ENCODE data around the gene SLC36A1.
"Not testable (repeated sequence)": the region's sequence is repeated elsewhere in the genome, so short reads cannot be mapped to it uniquely, and the experiment has no call there.

The SLC36A1 gene

DNA sequence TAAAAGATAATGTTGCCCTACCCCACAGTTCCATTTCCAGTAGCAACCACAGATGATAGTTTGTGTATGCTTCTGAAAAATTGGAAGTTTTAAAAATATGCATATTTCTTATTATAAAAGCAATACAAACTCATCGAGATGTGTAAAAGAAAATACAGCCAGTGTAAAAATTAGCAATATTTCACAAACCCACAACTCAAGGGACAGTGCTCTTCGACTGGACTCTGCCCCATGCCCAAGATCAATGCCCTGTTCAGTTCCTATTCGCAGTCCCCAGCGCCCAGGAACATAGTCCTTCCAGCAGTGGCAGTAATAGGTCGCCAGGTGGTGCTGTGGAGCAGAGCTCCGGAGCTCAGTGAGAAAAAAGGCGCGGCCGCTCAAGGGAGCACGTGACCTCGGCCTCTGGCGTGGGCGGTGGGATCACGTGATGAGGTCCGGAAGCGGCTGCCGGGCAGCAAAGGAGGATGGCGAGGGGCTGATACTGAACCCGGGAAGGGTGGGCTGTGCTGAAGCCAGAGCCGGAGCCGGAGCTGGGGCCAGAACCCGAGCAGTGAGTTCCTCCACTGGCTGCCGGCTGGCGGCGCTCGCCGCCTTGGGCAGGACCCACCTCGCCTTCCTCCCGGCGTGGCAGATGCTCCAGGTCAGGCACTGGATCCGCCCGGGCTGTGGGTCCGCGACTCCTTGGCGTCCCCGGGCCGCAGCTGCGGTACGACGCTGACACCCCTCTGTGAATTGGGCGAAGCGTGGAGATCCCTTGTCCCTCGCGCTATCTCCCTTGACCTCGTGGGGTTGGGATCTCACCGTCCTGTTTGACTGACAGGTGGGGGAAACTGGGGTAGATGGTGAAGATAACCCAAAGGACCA lies at the start of gene SLC36A1:
Gene SLC36A1, plus strand, starts transcription at position 430 of the 864 bp plus-strand sequence. CDS start 11,190 bp downstream, outside the sequence.
- DNase-seq = peak; percentile 98

GRCh38 chr5:151405334-151406160 lies 41.9 kb upstream of the SLC36A1 start:
- no peak for DNase-seq

- DNase-seq = peak; percentile 31
Observed at GRCh38 chr5:151406322-151406947, 41.0 kb upstream of the SLC36A1 start.

GRCh38 chr5:151408591-151409230 lies 38.7 kb upstream of the SLC36A1 start:
- DNase-seq = no peak

DNA sequence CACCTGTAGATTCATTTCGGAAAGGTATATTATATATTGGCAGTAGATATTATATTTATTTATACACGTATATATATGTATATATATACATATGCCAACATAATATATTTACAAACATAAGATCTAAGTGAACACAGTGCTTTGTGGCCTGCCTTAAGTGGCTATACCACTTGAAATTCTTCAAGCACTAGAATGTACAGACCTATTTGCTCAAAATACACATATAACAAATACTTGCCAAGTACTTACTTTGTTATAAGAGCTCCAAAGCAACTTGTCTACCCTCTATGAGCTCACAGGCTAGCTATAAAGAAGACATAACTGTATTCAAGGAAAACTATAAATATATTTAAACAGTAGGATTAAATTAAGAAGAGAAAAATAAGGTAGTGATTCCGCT lies 33.6 kb upstream of the SLC36A1 start:
- no peak for DNase-seq

GRCh38 chr5:151414536-151414935 lies 32.9 kb upstream of the SLC36A1 start:
- no peak for DNase-seq

GRCh38 chr5:151417712-151418111 lies 29.7 kb upstream of the SLC36A1 start:
- no peak for DNase-seq

DNA sequence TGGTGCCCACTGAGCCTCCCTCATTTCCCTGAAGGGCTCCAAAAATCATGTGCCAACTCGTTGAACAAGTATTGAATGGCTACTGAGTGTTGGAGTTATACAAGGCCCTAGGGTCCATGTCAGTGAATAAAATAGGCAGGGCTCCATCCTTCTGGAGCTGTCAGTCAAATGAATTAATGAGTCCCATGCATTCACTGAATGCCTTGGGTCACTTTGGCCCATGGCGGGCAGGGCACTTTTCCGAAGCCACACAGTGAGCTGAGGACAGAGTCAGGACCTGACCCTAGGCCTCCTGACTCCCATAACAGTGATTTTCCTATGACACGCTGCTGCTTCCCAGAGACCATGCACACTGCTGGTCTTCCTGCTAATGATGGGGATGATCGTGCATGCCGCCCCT lies 27.3 kb upstream of the SLC36A1 start:
- no peak for DNase-seq

DNA sequence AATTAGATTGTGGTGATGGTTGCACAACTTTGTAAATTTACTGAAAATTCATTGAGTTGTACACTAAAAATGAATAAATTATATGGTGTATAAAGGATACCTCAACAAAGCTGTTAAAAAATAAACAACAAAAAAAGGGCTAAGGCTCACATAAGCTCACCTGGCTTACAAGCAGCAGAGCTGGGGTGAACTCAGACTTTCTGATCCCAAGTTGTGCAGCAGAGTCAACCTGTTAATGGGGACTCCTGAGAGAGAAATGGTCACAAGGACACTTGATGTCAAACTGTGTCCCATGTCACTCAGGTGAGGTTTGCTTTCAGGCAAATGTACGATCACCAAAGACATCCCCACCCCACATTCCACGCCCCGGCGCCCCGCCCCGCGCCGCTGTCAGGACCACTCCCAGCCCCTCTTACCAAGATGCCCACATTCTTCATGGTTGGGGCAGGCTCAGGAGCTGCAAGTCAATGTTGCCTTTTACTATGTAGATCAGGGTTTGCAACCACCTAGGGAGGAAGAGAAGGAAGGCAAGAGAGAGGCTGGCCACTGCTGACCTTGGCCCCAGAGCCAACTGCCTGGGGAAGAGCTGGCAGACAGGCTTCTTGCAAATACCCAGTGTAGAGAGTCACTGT lies 22.4 kb upstream of the SLC36A1 start:
- DNase-seq = no peak

DNA sequence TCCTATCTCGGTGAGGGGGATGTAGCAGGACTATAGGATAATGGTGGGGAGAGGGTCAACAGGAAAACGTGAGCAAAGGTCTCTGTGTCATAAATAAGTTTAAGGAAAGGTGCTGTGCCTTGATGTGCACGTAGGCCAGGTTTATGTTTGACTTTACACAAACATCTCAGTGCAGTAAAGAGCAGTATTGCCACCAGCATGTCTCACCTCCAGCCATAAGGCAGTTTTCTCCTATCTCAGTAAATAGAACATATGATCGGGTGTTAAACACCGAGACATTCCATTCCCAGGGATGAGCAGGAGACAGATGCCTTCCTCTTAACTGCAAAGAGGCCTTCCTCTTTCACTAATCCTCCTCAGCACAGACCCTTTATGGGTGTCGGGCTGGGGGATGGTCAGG lies 21.1 kb upstream of the SLC36A1 start:
- not testable (repeated sequence) for DNase-seq

DNA sequence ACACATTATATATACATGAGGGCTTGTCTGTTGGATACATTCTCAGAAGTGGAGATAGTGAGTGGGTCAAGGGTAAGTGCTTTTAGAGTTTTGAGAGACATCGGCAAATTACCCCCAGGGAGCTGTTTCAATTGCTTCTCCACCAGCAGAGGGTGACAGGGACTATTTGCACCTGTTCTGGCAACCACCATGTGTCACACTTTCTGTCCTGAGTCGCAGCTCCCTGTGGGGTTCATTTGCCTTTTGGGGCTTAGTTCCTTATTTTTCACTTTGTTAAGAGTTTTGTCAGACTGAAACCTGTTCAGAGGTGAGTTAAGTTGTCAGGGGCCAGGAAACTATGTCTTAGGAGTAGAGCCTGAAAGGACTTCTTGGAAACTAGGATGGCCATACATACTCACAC lies 20.1 kb upstream of the SLC36A1 start:
- DNase-seq = no peak

DNA sequence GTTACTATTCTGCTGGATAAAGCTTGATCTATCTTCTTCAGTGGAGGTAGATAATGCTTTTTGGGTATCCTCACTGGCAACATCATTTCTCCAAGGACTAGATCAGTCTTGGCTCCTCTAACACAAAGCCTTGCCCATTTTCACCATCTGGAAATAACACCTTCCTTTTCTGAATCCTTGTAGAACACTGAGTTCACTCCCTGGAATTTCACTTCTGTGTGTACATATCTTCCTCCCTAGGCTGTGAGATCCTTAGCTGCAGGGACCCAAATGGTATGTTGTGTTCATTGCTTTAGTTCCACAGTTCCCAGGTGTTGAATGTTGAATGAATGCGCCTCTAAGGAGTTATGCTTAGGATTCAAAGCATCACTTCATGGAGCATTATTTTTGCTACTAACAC lies 16.7 kb upstream of the SLC36A1 start:
- no peak for DNase-seq

- no peak for DNase-seq
Observed at GRCh38 chr5:151431666-151432065, 15.7 kb upstream of the SLC36A1 start.

- no peak for DNase-seq
Observed at GRCh38 chr5:151432210-151432609, 15.2 kb upstream of the SLC36A1 start.

- no peak for DNase-seq
Observed at GRCh38 chr5:151434570-151435237, 12.7 kb upstream of the SLC36A1 start.

DNA sequence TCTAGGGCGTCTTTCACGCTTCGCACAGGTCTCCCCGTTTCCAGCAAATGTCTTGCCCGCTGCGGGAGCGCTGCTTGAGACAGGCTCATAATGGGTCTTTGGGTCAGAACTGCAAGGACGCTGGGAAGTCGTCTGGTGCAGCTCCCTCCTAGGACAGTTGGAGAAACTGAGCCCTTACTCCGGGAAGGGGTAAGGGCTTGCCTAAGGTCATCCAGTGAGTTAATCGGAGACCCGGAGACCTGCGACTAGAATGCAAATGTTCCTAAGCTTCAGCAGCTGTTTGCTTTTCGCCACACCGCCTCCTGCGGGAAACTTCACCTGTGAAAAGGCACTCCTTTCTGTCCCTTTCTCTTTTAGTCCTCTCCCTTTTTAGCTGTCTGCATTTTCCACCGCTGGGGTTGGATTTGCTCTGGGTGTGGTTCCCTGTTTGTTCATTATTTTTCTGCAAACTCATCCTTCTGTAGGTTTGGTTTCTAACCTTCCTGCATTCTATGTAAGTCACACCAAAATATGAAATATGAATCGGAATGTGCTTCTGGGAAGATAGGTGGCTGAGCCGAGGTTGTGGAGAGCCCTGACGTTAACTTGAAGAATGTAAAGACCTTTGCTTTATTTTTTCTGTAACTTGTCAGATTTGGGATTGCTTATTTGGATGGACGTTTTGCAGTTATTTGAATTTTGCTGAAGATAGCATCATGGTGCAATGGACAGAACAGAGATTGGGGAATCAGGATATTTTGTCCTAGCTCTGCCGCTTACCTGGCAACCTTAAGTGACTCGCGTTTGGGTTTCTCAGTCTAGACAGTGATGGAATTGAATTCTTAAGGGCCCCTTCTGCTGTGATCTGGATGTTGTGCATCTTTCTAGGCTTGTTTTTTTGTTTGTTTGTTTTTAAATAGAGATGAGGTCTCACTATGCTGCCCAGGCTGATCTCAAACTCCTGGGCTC lies 909 bp downstream of the SLC36A1 start:
- DNase-seq = peak; percentile 18

DNA sequence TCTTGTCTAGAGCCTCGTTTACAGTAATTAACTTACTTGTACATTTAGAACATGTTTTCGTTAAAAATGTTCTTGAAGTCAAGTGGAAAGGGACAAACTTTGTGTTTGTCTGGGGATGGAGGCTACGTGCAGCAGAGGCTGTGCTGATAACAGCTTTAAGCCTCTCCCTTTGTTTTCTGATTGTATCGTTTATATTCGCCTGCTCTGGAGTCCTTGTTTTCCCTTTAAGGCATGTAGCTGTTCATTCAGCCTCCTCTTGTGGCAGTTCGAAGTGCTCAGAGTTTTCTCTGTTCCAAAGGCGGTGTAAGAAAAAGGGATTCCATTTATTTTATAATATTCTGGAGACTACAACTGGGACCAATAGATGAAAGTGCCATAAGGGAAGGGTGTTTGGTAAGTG lies 1.9 kb downstream of the SLC36A1 start:
- no peak for DNase-seq

- DNase-seq = no peak
Observed at GRCh38 chr5:151449839-151450238, 2.4 kb downstream of the SLC36A1 start.

- DNase-seq = peak; percentile 32
Observed at GRCh38 chr5:151450605-151451004, 3.2 kb downstream of the SLC36A1 start.

Data from suppressor macrophage treated with lipopolysaccharide for 4 hours (primary cell).